OCI-LY3 (cell line): ENCODE measurements around the gene MRPS27.
A peak's percentile ranks its signal among the peaks of the same experiment; 100 is the strongest.

Experiments
- H2AFZ ChIP-seq: fragments of 200-600, 300-600 bp; shearing (Covaris generic); 2 replicates; pipeline ENCODE4 v1.6.0; 2014; ENCODE audit warnings: antibody characterized with exemption, low read depth, low read length
- H3K27ac ChIP-seq: fragments of 200-600, 300-600 bp; sonication (generic); 2 replicates; pipeline ENCODE4 v1.5.1; 2014; ENCODE audit warnings: mild to moderate bottlenecking, low read length, moderate library complexity, mixed read lengths
- H3K27me3 ChIP-seq: fragments of 200-600, 300-600 bp; sonication (generic); 2 replicates; pipeline ENCODE4 v1.6.1; 2014; ENCODE audit warnings: low read depth, low read length, mixed read lengths
- H3K36me3 ChIP-seq: fragments of 200-600, 300-600 bp; sonication (generic); replicated peaks from 2 replicates; pipeline ENCODE3; 2014; ENCODE audit warnings: low read depth, low read length, mixed read lengths
- H3K4me1 ChIP-seq: fragments of 300-600, 200-600 bp; sonication (generic); 2 replicates; pipeline ENCODE4 v1.6.1; 2014; ENCODE audit warnings: low read length, mixed read lengths
- H3K4me2 ChIP-seq: fragments of 200-600, 300-600 bp; sonication (generic); 2 replicates; pipeline ENCODE4 v1.6.1; 2014; ENCODE audit warnings: low read length, mixed read lengths
- H3K4me3 ChIP-seq: fragments of 300-600, 200-600 bp; sonication (generic); 2 replicates; pipeline ENCODE4 v1.5.1; 2014; ENCODE audit warnings: antibody characterized with exemption, mild to moderate bottlenecking, low read length, moderate library complexity
- H3K79me2 ChIP-seq: fragments of 300-600, 200-600 bp; shearing (Covaris generic); 2 replicates; pipeline ENCODE4 v1.6.1; 2014; ENCODE audit warnings: mild to moderate bottlenecking, low read length, mixed read lengths
- H3K9ac ChIP-seq: fragments of 300-600, 200-600 bp; shearing (Covaris generic); 2 replicates; pipeline ENCODE4 v1.6.0; 2014; ENCODE audit warnings: mild to moderate bottlenecking, low read length, moderate library complexity
- H3K9me3 ChIP-seq: fragments of 200-600, 300-600 bp; shearing (Covaris generic); 2 replicates; pipeline ENCODE4 v1.6.1; 2014; ENCODE audit warnings: low read length, mixed read lengths; ENCODE audit not compliant: insufficient read depth
- H4K20me1 ChIP-seq: fragments of 200-600, 300-600 bp; sonication (generic); 2 replicates; pipeline ENCODE4 v1.6.1; 2016; ENCODE audit warnings: low read length, mixed read lengths; ENCODE audit not compliant: insufficient read depth
- EZH2phosphoT487 ChIP-seq: fragments of 200-600 bp; shearing (Covaris generic); IDR thresholded peaks from 2 replicates; pipeline ENCODE4 v1.6.1; 2018; ENCODE audit warnings: antibody characterized with exemption, mixed run types, low read depth
- TF ChIP-seq, protein P1 (sequence below): fragments of 200-600, 300-600 bp; sonication (generic); IDR thresholded peaks from 2 replicates; pipeline ENCODE4 v1.5.1; 2014; ENCODE audit warnings: antibody characterized with exemption, low read length, low read depth

The MRPS27 gene

DNA sequence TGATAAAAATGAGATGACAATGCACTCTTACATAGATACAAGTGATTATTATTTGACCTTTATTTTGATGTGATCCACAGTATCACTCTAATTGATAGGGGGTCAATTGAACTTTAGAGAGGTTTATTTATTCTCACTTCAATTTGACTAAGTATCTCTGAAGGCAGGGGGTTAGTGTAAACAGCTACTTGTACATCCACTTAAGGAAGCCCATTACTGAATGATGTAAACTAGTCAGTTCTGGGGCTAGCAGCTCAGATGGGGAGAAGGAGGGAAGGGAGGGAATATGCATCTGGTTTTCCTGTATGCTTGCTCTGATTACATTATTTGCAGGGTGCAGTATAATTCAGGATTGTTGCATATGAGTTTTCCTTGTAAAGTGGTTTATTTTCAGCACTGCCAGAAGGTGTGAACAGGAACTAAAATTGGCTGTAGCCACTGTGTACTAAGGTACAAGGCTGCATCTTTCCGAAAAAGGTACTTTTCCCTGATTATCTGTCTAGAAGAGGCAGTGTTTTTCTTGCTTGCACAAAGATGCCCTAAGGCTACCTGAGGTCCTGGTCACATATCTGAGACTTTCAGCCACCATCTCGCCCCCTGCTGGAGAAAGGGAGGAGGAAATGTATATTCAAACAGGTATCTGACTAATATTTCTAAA lies 51.2 kb downstream of the MRPS27 start:
- H3K4me2 ChIP-seq, result no peak overlapping the region
- H3K4me3 ChIP-seq, result no peak overlapping the region
- TF ChIP-seq EZH2phosphoT487, result no peak
- TF ChIP-seq, protein P1, sequence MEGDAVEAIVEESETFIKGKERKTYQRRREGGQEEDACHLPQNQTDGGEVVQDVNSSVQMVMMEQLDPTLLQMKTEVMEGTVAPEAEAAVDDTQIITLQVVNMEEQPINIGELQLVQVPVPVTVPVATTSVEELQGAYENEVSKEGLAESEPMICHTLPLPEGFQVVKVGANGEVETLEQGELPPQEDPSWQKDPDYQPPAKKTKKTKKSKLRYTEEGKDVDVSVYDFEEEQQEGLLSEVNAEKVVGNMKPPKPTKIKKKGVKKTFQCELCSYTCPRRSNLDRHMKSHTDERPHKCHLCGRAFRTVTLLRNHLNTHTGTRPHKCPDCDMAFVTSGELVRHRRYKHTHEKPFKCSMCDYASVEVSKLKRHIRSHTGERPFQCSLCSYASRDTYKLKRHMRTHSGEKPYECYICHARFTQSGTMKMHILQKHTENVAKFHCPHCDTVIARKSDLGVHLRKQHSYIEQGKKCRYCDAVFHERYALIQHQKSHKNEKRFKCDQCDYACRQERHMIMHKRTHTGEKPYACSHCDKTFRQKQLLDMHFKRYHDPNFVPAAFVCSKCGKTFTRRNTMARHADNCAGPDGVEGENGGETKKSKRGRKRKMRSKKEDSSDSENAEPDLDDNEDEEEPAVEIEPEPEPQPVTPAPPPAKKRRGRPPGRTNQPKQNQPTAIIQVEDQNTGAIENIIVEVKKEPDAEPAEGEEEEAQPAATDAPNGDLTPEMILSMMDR, result peak; percentile 72
- H3K79me2 ChIP-seq, result 0 out of 2 replicates have a peak, but pooled peaks cover 1% of the 10 kb centered on the region
- no peak overlapping the region for H3K27ac ChIP-seq
- no peaks in the 10 kb centered on the region for H3K9me3 ChIP-seq
- no peaks in the 10 kb centered on the region for H3K36me3 ChIP-seq
- no peaks in the 10 kb centered on the region for H4K20me1 ChIP-seq
- H3K9ac ChIP-seq, result no peak overlapping the region
- peaks cover under 1% of the 10 kb centered on the region; the same call in 1 of the 2 replicates for H3K4me1 ChIP-seq
- no peak overlapping the region for H2AFZ ChIP-seq
- no peaks in the 10 kb centered on the region for H3K27me3 ChIP-seq

DNA sequence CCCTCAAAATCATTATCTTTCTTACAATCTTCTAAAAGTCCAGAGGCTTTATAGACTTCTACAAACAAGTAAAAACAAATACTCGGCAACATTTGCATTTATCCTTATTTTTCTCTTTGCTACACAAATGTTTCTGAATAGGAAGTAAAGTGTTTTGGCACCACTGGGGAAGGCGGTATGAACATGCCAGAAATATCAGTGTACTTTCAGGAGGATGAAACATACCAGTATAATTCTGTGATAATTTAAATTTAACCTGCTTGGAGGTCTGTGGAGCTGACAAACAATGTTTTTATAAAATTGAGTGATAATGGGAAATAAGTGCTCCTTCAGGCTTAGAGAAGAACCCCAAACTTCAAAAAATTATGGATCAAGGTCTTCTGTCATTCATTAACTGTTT lies 51.8 kb downstream of the MRPS27 start:
- H3K9me3 ChIP-seq, result no peaks in the 10 kb centered on the region
- peaks cover 4% of the 10 kb centered on the region; the same call in 1 of the 2 replicates for H3K79me2 ChIP-seq
- no peak overlapping the region for H3K9ac ChIP-seq
- H3K4me3 ChIP-seq, result no peak overlapping the region
- H4K20me1 ChIP-seq, result no peaks in the 10 kb centered on the region
- H3K4me1 ChIP-seq, result peaks cover 7% of the 10 kb centered on the region; the same call in 1 of the 2 replicates
- TF ChIP-seq EZH2phosphoT487, result no peak
- H3K4me2 ChIP-seq, result no peak overlapping the region
- H3K36me3 ChIP-seq, result no peaks in the 10 kb centered on the region
- no peaks in the 10 kb centered on the region for H3K27me3 ChIP-seq
- H2AFZ ChIP-seq, result no peak overlapping the region
- no peak overlapping the region for H3K27ac ChIP-seq

DNA sequence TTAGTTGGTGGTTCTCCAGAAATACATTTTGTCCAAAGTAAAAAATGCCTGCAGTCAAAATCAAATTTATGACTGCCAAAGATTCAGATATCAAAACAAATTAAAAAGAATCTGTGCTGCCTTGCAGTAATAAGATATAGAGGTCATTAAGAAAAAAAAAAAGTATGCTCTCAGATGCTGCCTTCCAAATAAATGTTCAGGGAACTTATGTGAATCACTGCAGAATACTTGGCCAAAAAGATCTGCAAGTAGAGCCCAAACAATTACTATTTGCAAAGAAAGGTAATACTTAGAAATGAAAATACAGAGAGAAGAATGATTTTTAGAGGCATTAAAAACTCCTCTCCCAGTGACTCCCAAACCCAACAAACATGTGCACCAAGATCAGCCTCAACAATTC lies 52.4 kb downstream of the MRPS27 start:
- peaks cover 7% of the 10 kb centered on the region; the same call in 1 of the 2 replicates for H3K4me1 ChIP-seq
- no peak overlapping the region for H3K4me3 ChIP-seq
- peaks cover 4% of the 10 kb centered on the region; the same call in 1 of the 2 replicates for H3K79me2 ChIP-seq

DNA sequence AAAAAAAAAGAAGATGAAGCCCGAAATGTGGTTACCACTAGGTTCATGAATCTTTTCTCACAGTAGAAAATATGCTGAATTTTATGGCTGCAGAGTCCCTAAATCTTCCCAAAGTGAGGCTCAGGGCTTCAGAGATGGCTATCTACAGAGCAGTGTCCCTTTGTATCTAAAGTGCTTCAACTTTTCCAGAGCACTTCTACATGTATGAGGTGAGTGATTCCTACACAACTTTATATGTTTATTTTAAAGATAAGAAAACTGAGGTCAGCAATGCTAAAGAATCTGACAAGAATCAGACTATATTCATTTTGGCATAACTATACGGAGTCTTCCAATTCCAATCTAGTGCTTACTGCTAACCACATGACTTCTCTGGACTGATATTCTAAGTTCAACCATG lies 53.2 kb downstream of the MRPS27 start:
- no peaks in the 10 kb centered on the region for H3K27me3 ChIP-seq
- H3K4me1 ChIP-seq, result peaks cover 7% of the 10 kb centered on the region; the same call in 1 of the 2 replicates
- no peak overlapping the region for H3K4me3 ChIP-seq
- no peaks in the 10 kb centered on the region for H3K9me3 ChIP-seq
- no peak overlapping the region for H2AFZ ChIP-seq
- peaks cover 4% of the 10 kb centered on the region; the same call in 1 of the 2 replicates for H3K79me2 ChIP-seq
- TF ChIP-seq EZH2phosphoT487, result no peak
- TF ChIP-seq, protein P1, result no peak
- no peak overlapping the region for H3K27ac ChIP-seq
- no peaks in the 10 kb centered on the region for H4K20me1 ChIP-seq
- no peak overlapping the region for H3K9ac ChIP-seq
- no peaks in the 10 kb centered on the region for H3K36me3 ChIP-seq
- H3K4me2 ChIP-seq, result no peak overlapping the region

More for the DNA sequence above, 52.4 kb downstream of the MRPS27 start:
- Histone ChIP-seq H3K4me2 (no peak overlapping the region), H3K27ac (no peak overlapping the region), H3K9ac (no peak overlapping the region), H3K27me3 (no peaks in the 10 kb centered on the region), H2AFZ (no peak overlapping the region), H3K9me3 (no peaks in the 10 kb centered on the region), H3K36me3 (no peaks in the 10 kb centered on the region), H4K20me1 (no peaks in the 10 kb centered on the region)
- TF ChIP-seq, protein P1, result no peak
- no peak for TF ChIP-seq EZH2phosphoT487
